ENCODE results near the gene VPS72.

GRCh38 chr1:151134396-151134795 is 55.6 kb downstream of the VPS72 start:
- TF ChIP-seq GLIS3 (CRISPR knock-in tag; IDR thresholded peaks at IDR 0.05) (no peak), BACH2 (CRISPR knock-in tag; IDR thresholded peaks at IDR 0.05; ENCODE audit: borderline replicate concordance) (no peak), ISL1 (CRISPR knock-in tag; IDR thresholded peaks at IDR 0.05) (no peak), ZFP30 (CRISPR knock-in tag; IDR thresholded peaks at IDR 0.05) (no peak), ZNF565 (CRISPR knock-in tag; conservative IDR thresholded peaks at IDR 0.05; ENCODE audit: low read depth) (no peak), RARB (CRISPR knock-in tag; IDR thresholded peaks at IDR 0.05) (no peak), ZFP3 (CRISPR knock-in tag; IDR thresholded peaks at IDR 0.05) (no peak), ARNTL (CRISPR knock-in tag; IDR thresholded peaks at IDR 0.05; ENCODE audit: borderline replicate concordance, low read depth) (no peak), PATZ1 (CRISPR knock-in tag; IDR thresholded peaks at IDR 0.05; ENCODE audit: borderline replicate concordance) (no peak)
